Mesenchymal stem cell (in vitro differentiated cells and primary cell): ENCODE measurements around the gene MTCL1.

Experiments used
- DNase-seq: peaks from one replicate; pipeline ENCODE4 v3.0.0-alpha.2; 2013
- H2AFZ ChIP-seq: one replicate; pipeline ENCODE4 v1.6.1; 2013; ENCODE audit warnings: low read depth, mild to moderate bottlenecking, control low read depth, inconsistent platforms, low read length, moderate library complexity
- H2AK5ac ChIP-seq: 2 replicates; pipeline ENCODE4 v1.6.1; 2013; ENCODE audit warnings: low read length, moderate library complexity, mild to moderate bottlenecking, inconsistent platforms; ENCODE audit not compliant: severe bottlenecking
- H2BK120ac ChIP-seq: one replicate; pipeline ENCODE4 v1.6.1; 2013; ENCODE audit warnings: low read depth, mild to moderate bottlenecking, inconsistent platforms, low read length, moderate library complexity
- H2BK12ac ChIP-seq, 2 experiments: one replicate each; pipeline ENCODE4 v1.6.1; 2013; ENCODE audit warnings: inconsistent platforms in 2 of 2, low read length in 2 of 2, mild to moderate bottlenecking in 2 of 2, moderate library complexity in 2 of 2, control low read depth in 1 of 2
- H2BK15ac ChIP-seq: one replicate; pipeline ENCODE4 v1.6.1; 2013; ENCODE audit warnings: mild to moderate bottlenecking, low read depth, inconsistent platforms; ENCODE audit not compliant: poor library complexity, severe bottlenecking
- H2BK5ac ChIP-seq: 2 replicates; pipeline ENCODE4 v1.6.1; 2013; ENCODE audit warnings: low read depth, mild to moderate bottlenecking, low read length, control low read depth, inconsistent platforms; ENCODE audit not compliant: poor library complexity, severe bottlenecking
- H3K14ac ChIP-seq, 2 experiments: one replicate each; pipeline ENCODE4 v1.6.1; 2013; ENCODE audit warnings: inconsistent platforms in 2 of 2, low read length in 2 of 2, control low read depth in 1 of 2, mild to moderate bottlenecking in 1 of 2, moderate library complexity in 1 of 2
- H3K18ac ChIP-seq, 2 experiments: one replicate each; pipeline ENCODE4 v1.6.1; 2013; ENCODE audit warnings: inconsistent platforms in 2 of 2, low read length in 2 of 2, control low read depth in 1 of 2, low read depth in 1 of 2, mild to moderate bottlenecking in 1 of 2
- H3K23ac ChIP-seq, 2 experiments: one replicate each; pipeline ENCODE4 v1.6.1; 2013; ENCODE audit warnings: inconsistent platforms in 2 of 2, low read length in 2 of 2, mild to moderate bottlenecking in 2 of 2, moderate library complexity in 2 of 2, control low read depth in 1 of 2
- H3K27ac ChIP-seq: 2 replicates; pipeline ENCODE4 v1.5.1; 2013; ENCODE audit warnings: mild to moderate bottlenecking, moderate library complexity, low read length, control low read depth, inconsistent platforms; ENCODE audit not compliant: poor library complexity, severe bottlenecking
- H3K27me3 ChIP-seq, 2 experiments: 2 replicates each; pipeline versions ENCODE4 v1.6.1 to v1.7.0; 2013; ENCODE audit warnings: low read length in 2 of 2, mild to moderate bottlenecking in 2 of 2, moderate library complexity in 2 of 2, control low read depth in 1 of 2, inconsistent platforms in 1 of 2; ENCODE audit not compliant: control insufficient read depth in 1 of 2, insufficient read depth in 1 of 2
- H3K36me3 ChIP-seq, 2 experiments: 2 replicates each; pipeline versions ENCODE4 v1.6.1 to v1.7.0; 2013; ENCODE audit warnings: low read length in 2 of 2, control low read depth in 1 of 2, inconsistent platforms in 1 of 2, low read depth in 1 of 2, mild to moderate bottlenecking in 1 of 2; ENCODE audit not compliant: insufficient read depth in 2 of 2, control insufficient read depth in 1 of 2
- H3K4ac ChIP-seq, 2 experiments: one replicate each; pipeline ENCODE4 v1.6.1; 2013; ENCODE audit warnings: inconsistent platforms in 2 of 2, low read length in 2 of 2, mild to moderate bottlenecking in 2 of 2, moderate library complexity in 2 of 2, control low read depth in 1 of 2, low read depth in 1 of 2
- H3K4me1 ChIP-seq: 2 replicates; pipeline ENCODE4 v1.6.1; 2013; ENCODE audit warnings: low read depth, low read length, control low read depth; ENCODE audit not compliant: control insufficient read depth, insufficient read depth
- H3K4me2 ChIP-seq: 2 replicates; pipeline ENCODE4 v1.6.1; 2013; ENCODE audit warnings: low read length, mild to moderate bottlenecking, inconsistent platforms; ENCODE audit not compliant: poor library complexity, severe bottlenecking
- H3K4me3 ChIP-seq, 2 experiments: 2 replicates each; pipeline versions ENCODE4 v1.5.1 to v1.7.0; 2013; ENCODE audit warnings: low read length in 2 of 2, mild to moderate bottlenecking in 2 of 2, control low read depth in 1 of 2, low read depth in 1 of 2; ENCODE audit not compliant: insufficient read depth in 1 of 2
- H3K79me1 ChIP-seq: replicated peaks from 2 replicates; pipeline ENCODE4 v1.6.1; 2013; ENCODE audit warnings: mild to moderate bottlenecking, control low read depth, low read length, inconsistent platforms; ENCODE audit not compliant: poor library complexity, severe bottlenecking
- H3K9ac ChIP-seq: 2 replicates; pipeline ENCODE4 v1.7.0; 2013; ENCODE audit warnings: mild to moderate bottlenecking, low read length, moderate library complexity
- H3K9me3 ChIP-seq: 2 replicates; pipeline ENCODE4 v1.7.0; 2013; ENCODE audit warnings: mild to moderate bottlenecking, low read length; ENCODE audit not compliant: control insufficient read depth
- H4K8ac ChIP-seq: one replicate; pipeline ENCODE4 v1.6.1; 2013; ENCODE audit warnings: inconsistent platforms, mild to moderate bottlenecking, low read length, moderate library complexity
- H4K91ac ChIP-seq: one replicate; pipeline ENCODE4 v1.6.1; 2013; ENCODE audit warnings: mild to moderate bottlenecking, low read length, inconsistent platforms
- WGBS: methylation state at CpG from one replicate; pipeline ENCODE4 v1.1.7; 2013; ENCODE audit warnings: mixed read lengths; 5-methylcytosine and 5-hydroxymethylcytosine counted together

MTCL1 gene

DNA sequence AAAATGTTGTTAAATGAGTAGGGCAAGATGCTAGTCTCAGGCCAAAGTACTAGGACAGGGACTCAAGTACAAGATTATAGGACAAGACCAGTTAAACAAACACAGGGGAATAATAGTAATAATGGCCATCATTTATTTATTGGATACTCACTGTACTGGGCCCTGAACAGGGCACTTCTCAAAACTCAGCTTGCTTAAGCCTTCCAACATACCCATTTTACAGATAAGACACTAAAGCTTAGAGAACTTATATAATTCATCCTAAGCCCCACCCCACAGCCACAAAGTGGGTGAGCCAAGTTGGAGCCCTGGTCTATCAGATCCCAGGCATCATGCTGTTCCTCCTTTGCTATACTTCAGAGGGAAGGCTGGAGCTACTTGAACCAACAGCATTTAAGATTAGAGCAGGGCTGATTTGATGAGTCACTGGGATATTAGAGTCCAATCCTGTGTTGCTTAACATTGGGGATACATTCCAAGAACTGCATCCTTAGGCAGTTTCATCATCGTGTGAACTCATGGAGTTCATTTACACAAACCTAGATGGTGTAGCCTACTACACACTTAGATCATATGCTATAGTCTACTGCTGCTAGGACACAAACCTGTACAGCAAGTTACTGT lies 153.6 kb downstream of the MTCL1 start:
- Histone ChIP-seq H4K8ac (no peak overlapping the region), H3K4me2 (no peak overlapping the region), H3K4me3 (no peak overlapping the region), H2BK120ac (no peak overlapping the region), H3K9me3 (no peaks in the 10 kb centered on the region), H3K27ac (no peak overlapping the region), H2BK5ac (no peak overlapping the region), H2AFZ (no peak overlapping the region), H3K4me1 (no peaks in the 10 kb centered on the region), H3K79me1 (no peaks in the 10 kb centered on the region), H3K9ac (peak overlapping the region; percentile 9), H2BK15ac (no peak overlapping the region), H4K91ac (no peak overlapping the region), H3K18ac (no peak overlapping the region), H2AK5ac (no peak overlapping the region), H3K36me3 (no peaks in the 10 kb centered on the region), H3K4ac (no peak overlapping the region), H3K27me3 (no peaks in the 10 kb centered on the region), H2BK12ac (no peak overlapping the region), H3K23ac (no peak overlapping the region), H3K14ac (no peak overlapping the region)
- 0% methylated on average over 1 of the region's 1 CpG for WGBS
- peak; percentile 94 for DNase-seq

DNA sequence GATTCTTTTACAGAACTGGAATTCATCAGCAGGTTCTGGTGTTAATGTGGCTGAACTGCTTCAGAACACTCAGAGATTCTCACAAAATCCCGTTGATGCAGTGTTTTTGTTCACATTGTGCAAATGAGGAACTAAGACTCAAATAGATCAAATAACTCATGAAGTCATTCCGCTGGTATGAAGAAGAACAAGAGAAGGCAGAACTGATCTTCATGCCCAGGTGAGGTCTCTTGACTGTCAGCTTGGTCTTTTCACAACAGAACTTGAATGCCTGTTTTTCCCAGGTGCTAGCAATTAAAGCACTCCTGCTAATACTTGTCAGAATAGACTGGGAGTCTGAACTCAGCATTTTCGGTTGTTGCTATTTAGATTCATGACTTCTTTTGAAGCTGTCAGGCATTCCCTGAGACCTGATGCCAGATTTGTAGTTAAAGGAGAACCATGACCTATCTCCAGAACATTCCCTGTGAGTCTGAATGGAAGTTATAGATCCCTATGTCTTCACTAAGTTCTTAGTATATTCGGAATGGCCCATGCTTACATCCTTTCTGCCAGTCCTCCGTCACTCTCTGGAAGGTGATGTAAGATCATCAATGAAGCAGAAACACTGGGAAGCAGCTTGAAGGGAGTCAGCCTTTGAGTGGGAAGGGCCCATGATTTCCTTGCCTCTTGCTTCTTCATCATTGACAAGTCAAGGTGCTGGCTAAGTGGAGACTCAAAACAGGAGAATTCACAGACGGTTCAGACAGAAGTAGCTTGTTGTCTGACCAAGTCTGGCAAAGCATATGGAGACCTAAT lies 155.7 kb downstream of the MTCL1 start:
- Histone ChIP-seq H3K18ac (no peak overlapping the region), H3K4me3 (no peak overlapping the region), H3K4me1 (no peaks in the 10 kb centered on the region), H4K91ac (no peak overlapping the region), H2BK120ac (no peak overlapping the region), H3K27ac (no peak overlapping the region), H2BK12ac (no peak overlapping the region), H3K36me3 (no peaks in the 10 kb centered on the region), H3K9me3 (no peaks in the 10 kb centered on the region), H4K8ac (no peak overlapping the region), H2AFZ (no peak overlapping the region), H3K27me3 (no peaks in the 10 kb centered on the region), H3K4ac (no peak overlapping the region), H3K79me1 (no peaks in the 10 kb centered on the region), H2AK5ac (no peak overlapping the region), H3K23ac (no peak overlapping the region), H2BK5ac (no peak overlapping the region), H3K4me2 (no peak overlapping the region), H3K14ac (no peak overlapping the region), H2BK15ac (no peak overlapping the region), H3K9ac (no peak overlapping the region)
- 93% methylated on average over 6 of the region's 6 CpGs for WGBS
- DNase-seq, result no peak

GRCh38 chr18:8863427-8863826 lies 158.1 kb downstream of the MTCL1 start:
- Histone ChIP-seq H3K9me3 (no peaks in the 10 kb centered on the region), H2AK5ac (no peak overlapping the region), H3K4ac (no peak overlapping the region), H3K4me2 (no peak overlapping the region), H3K36me3 (no peaks in the 10 kb centered on the region), H2BK12ac (no peak overlapping the region), H3K27me3 (no peaks in the 10 kb centered on the region), H2BK5ac (no peak overlapping the region), H2AFZ (no peak overlapping the region), H3K18ac (no peak overlapping the region), H3K4me3 (no peak overlapping the region), H3K4me1 (peaks cover 2% of the 10 kb centered on the region), H3K23ac (no peak overlapping the region), H3K27ac (no peak overlapping the region), H3K14ac (no peak overlapping the region), H3K9ac (no peak overlapping the region), H4K91ac (no peak overlapping the region), H3K79me1 (no peaks in the 10 kb centered on the region), H4K8ac (no peak overlapping the region), H2BK15ac (no peak overlapping the region), H2BK120ac (no peak overlapping the region)
- DNase-seq, result no peak
- 94% methylated on average over 3 of the region's 3 CpGs for WGBS

DNA sequence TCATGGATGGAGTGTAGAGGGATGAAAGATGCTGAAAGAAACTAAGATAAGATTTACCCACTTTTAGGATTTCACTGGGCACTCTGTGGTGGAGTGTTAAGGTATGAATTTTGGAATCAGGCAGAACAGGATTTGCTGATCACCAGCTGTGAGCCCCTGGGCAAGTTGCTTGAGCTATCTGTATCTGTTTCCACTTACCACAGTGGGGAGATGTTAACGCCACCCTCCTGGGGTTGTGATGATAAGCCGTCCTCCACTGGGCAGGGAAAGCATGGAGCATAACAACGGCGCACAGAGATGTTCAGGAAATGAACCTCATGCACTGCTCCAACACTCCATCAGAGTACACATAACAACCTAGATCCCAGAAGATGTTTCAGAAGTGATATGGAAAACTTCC lies 160.6 kb downstream of the MTCL1 start:
- Histone ChIP-seq H3K9me3 (no peaks in the 10 kb centered on the region), H3K27me3 (no peaks in the 10 kb centered on the region), H2AFZ (no peak overlapping the region), H4K91ac (no peak overlapping the region), H2BK12ac (no peak overlapping the region), H2AK5ac (no peak overlapping the region), H3K36me3 (no peaks in the 10 kb centered on the region), H4K8ac (no peak overlapping the region), H3K79me1 (no peaks in the 10 kb centered on the region), H3K18ac (no peak overlapping the region), H3K4me3 (no peak overlapping the region), H3K4me1 (peaks cover 2% of the 10 kb centered on the region), H3K9ac (no peak overlapping the region), H3K27ac (no peak overlapping the region), H3K4me2 (no peak overlapping the region), H2BK15ac (no peak overlapping the region), H3K4ac (no peak overlapping the region), H3K14ac (no peak overlapping the region), H2BK120ac (no peak overlapping the region), H3K23ac (no peak overlapping the region), H2BK5ac (no peak overlapping the region)
- no peak for DNase-seq
- 67% methylated on average over 4 of the region's 4 CpGs for WGBS
